GM19468 (cell line): ENCODE measurements around the gene AGAP1.

Experiments
- ATAC-seq: cut with Tn5 transposase; IDR thresholded peaks from one replicate; pipeline ENCODE4 v1.9.1; 2021; ENCODE audit warnings: mild to moderate bottlenecking, moderate library complexity, moderate number of reproducible peaks; ENCODE audit not compliant: unreplicated experiment; ENCODE audit errors: extremely low read depth

The AGAP1 gene

GRCh38 chr2:235506997-235507615, 13.3 kb downstream of the AGAP1 start:
- no peak for ATAC-seq

- no peak for ATAC-seq
Measured at GRCh38 chr2:235507928-235508327, 14.1 kb downstream of the AGAP1 start.

- no peak for ATAC-seq
Measured at GRCh38 chr2:235508371-235509160, 14.7 kb downstream of the AGAP1 start.

- no peak for ATAC-seq
Measured at GRCh38 chr2:235510318-235510717, 16.5 kb downstream of the AGAP1 start.

GRCh38 chr2:235511187-235511661, 17.4 kb downstream of the AGAP1 start:
- no peak for ATAC-seq

GRCh38 chr2:235511751-235512698, 18.2 kb downstream of the AGAP1 start:
- ATAC-seq = no peak

- no peak for ATAC-seq
Measured at GRCh38 chr2:235512699-235513053, 18.8 kb downstream of the AGAP1 start.

- no peak for ATAC-seq
Measured at GRCh38 chr2:235513984-235514626, 20.3 kb downstream of the AGAP1 start.

GRCh38 chr2:235514627-235515363, 21.0 kb downstream of the AGAP1 start:
- ATAC-seq = no peak

- no peak for ATAC-seq
Measured at GRCh38 chr2:235515364-235515742, 21.5 kb downstream of the AGAP1 start.

GRCh38 chr2:235515821-235516220, 22.0 kb downstream of the AGAP1 start:
- no peak for ATAC-seq

- ATAC-seq = no peak
Measured at GRCh38 chr2:235516257-235516656, 22.4 kb downstream of the AGAP1 start.

GRCh38 chr2:235518322-235519090, 24.7 kb downstream of the AGAP1 start:
- no peak for ATAC-seq

- no peak for ATAC-seq
Measured at GRCh38 chr2:235520787-235521186, 26.9 kb downstream of the AGAP1 start.

- no peak for ATAC-seq
Measured at GRCh38 chr2:235521844-235522243, 28.0 kb downstream of the AGAP1 start.

- ATAC-seq = no peak
Measured at GRCh38 chr2:235523021-235523420, 29.2 kb downstream of the AGAP1 start.

GRCh38 chr2:235523486-235524150, 29.8 kb downstream of the AGAP1 start:
- ATAC-seq = no peak

GRCh38 chr2:235526166-235526565, 32.3 kb downstream of the AGAP1 start:
- ATAC-seq = no peak
